GM12865 (cell line): ENCODE data around the gene PM20D1.

Experiments used
- DNase-seq: peaks from one replicate; pipeline ENCODE4 v3.0.0; 2010; ENCODE audit warnings: low read depth
- H3K4me3 ChIP-seq: 2 replicates; pipeline ENCODE4 v1.5.1; 2011; ENCODE audit warnings: mild to moderate bottlenecking, low read depth, low read length, control low read depth
- CTCF ChIP-seq: IDR thresholded peaks from 2 replicates; pipeline ENCODE4 v1.5.1; 2011; ENCODE audit warnings: low read length, control low read depth, low read depth, inconsistent platforms; ENCODE audit not compliant: insufficient read depth; ENCODE audit errors: missing control alignments

Gene PM20D1

DNA sequence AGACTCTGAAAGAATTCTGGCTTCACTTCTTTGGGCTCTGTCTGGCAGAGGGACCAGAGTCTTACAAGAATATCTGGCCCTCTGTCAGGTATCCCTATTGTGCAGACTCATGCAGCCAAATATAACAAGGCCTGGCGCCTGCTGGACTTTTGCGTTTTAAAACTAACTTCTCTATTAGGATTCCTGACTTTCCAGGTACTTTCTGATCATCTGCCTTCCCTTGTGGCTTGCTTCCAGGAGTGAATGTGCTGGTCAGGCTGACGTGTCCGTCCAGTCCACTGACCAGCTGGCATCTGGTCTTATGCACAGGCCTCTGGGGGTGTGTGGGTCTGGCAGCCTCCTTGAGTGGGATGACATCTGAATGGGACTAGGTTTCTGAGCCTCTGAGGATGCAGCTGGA, 66.0 kb downstream of the PM20D1 start:
- DNase-seq, result no peak

GRCh38 chr1:205783433-205783795, 66.5 kb downstream of the PM20D1 start:
- DNase-seq, result no peak
- no peak overlapping the region for H3K4me3 ChIP-seq
- TF ChIP-seq CTCF, result no peak

More for the DNA sequence above, 66.0 kb downstream of the PM20D1 start:
- TF ChIP-seq CTCF, result no peak
- no peak overlapping the region for H3K4me3 ChIP-seq

GRCh38 chr1:205782627-205783432, 67.1 kb downstream of the PM20D1 start:
- no peak overlapping the region for H3K4me3 ChIP-seq
- DNase-seq, result peak; percentile 10
- no peak for TF ChIP-seq CTCF

GRCh38 chr1:205780335-205780734, 69.6 kb downstream of the PM20D1 start:
- H3K4me3 ChIP-seq, result no peak overlapping the region
- no peak for DNase-seq
- no peak for TF ChIP-seq CTCF
